Cardiac fibroblast (primary cell): ENCODE data around the gene TMEM183A.

ENCODE experiments used
- DNase-seq, 2 donors: peaks; one replicate each; pipeline versions ENCODE4 v3.0.0 to v3.0.0-alpha.2; 2010; ENCODE audit warnings: low read depth in 2 of 2
- H3K4me3 ChIP-seq, 2 donors: replicated peaks in 1 of 2; 1 replicate in 1 of 2; 2 replicates in 1 of 2; pipeline ENCODE4 v1.5.1; 2011; ENCODE audit warnings: low read depth in 2 of 2, low read length in 2 of 2, mild to moderate bottlenecking in 2 of 2, moderate library complexity in 1 of 2
- CTCF ChIP-seq: IDR thresholded peaks from one replicate; pipeline ENCODE4 v1.5.1; 2011; ENCODE audit warnings: low read depth, mild to moderate bottlenecking, low read length, inconsistent platforms

Gene TMEM183A

GRCh38 chr1:203054184-203054583 is 47.0 kb downstream of the TMEM183A start:
- H3K4me3 ChIP-seq, result no peak overlapping the region
- no peak for DNase-seq
- no peak for TF ChIP-seq CTCF

DNA sequence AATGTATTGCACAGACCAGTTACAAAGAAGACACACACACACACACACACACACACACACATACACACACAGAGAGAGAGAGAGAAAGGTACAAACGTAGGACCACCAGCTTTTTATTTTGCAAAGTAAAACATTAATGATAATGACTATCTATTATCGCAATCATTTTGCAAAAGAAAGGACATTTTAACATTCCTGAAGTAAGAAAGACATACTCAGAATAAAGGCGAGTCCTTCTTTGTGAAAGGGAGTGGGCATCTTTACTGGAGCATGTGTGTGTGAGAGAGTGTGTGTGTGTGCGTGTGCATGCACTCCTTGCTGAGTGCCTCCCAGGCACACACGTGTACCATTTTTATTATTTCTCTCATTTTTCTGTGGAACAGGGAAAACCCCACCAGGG is 47.5 kb downstream of the TMEM183A start:
- no peak for TF ChIP-seq CTCF
- no peak for DNase-seq
- H3K4me3 ChIP-seq, result no peak overlapping the region

DNA sequence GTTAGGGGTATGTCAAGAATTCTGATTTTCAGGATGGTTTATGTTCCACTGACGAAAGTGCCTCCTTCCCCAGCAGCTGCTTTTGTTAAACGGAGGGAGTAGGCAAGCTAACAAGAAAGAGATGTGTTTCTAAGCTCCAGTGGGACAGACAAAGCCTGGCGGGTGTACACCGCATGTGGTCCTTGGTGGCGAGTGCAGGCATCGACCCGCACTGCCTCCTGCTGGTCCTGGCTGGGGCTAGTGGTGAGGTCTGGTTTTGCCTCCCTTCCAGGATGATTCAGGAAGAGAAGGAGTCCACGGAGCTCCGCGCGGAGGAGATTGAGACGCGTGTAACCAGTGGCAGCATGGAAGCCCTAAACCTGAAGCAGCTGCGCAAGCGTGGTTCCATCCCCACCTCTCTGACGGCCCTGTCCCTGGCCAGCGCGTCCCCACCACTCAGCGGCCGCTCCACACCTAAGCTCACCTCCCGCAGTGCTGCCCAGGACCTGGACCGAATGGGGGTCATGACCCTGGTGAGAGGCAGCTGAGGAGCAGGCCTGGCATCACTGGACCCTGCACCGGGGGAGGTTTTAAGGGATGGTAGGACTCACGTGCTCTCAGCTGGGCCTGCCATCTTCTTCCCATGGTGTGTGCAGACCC is 48.1 kb downstream of the TMEM183A start:
- TF ChIP-seq CTCF, result no peak
- DNase-seq, result no peak
- no peak overlapping the region for H3K4me3 ChIP-seq

DNA sequence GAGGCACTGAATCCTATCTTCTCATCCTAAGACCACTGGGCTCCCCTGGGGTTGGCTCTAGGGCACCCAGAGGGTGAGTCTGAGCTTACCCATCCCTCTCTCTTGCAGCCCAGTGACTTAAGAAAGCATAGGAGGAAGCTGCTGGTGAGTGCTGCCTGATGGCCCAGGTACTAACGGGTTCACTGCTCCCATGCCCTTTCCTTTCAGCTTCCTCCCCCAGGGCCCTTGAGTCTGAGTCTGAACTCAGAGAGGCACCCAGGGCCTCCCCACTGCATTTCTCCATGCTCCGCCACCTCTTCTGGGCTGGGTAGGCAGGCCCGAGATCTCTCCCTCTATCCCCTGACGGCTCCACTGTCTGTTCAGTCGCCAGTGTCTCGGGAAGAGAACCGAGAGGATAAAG is 48.8 kb downstream of the TMEM183A start:
- H3K4me3 ChIP-seq, result no peak overlapping the region
- DNase-seq, result no peak
- TF ChIP-seq CTCF, result no peak

- no peak overlapping the region for H3K4me3 ChIP-seq
- no peak for DNase-seq
- TF ChIP-seq CTCF, result peak; percentile 6
These were observed 49.3 kb downstream of the TMEM183A start for GRCh38 chr1:203056516-203056915.

DNA sequence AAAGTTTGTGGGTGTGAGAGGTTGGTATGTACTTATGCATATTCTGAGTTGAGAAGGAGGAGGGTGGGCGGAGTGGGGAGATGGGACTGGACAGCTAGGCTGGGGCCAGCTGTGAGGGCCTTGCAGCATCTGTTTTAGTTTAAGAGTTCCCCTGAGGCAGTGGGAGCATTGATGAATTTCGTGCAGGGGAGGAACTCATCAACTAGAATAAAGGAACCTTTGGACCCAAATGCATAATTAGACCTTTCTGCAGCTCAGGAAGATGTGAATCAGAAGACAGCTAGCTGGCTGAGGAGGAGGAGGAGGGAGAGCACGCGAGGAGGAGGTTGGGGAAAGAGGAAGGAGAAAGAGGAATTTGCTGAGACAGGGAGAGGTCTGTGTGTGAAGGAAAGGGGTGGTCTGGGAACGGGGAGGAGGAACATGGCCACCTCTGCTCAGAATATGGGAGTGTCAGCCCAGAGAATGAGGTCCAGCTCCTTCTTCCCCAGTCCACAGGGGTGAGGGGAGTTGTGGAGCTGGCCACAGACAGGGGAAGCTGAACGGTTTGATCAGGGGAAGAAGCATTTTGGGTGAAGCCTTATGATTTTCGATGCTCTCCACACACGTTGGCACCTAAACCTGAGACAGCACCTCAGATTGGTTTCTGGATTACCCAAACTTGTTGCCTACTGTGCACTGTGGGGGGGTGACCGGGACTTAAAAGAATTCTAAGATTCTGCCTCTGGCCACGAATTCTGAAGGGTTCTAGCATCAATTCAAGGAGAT is 50.9 kb downstream of the TMEM183A start:
- TF ChIP-seq CTCF, result no peak
- DNase-seq, result no peak
- H3K4me3 ChIP-seq, result no peak overlapping the region

DNA sequence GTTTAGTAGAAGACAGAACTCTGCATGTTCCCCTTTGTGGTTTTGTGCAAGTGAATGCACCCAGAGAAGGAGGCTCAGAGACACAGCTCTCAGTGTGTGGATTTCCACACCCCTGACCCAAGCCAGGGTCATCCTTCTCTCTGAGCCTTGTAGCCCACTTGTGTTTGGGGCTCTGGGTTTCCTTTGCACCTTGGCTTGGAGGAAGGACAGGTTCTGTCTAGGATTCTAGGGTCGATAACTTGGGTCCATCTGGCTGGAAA is 51.4 kb downstream of the TMEM183A start:
- H3K4me3 ChIP-seq, result no peak overlapping the region
- no peak for TF ChIP-seq CTCF
- DNase-seq, result no peak
